ENCODE data around the gene EPHA4.
A peak's percentile ranks its signal among the peaks of the same experiment; 100 is the strongest.

EPHA4 gene

DNA sequence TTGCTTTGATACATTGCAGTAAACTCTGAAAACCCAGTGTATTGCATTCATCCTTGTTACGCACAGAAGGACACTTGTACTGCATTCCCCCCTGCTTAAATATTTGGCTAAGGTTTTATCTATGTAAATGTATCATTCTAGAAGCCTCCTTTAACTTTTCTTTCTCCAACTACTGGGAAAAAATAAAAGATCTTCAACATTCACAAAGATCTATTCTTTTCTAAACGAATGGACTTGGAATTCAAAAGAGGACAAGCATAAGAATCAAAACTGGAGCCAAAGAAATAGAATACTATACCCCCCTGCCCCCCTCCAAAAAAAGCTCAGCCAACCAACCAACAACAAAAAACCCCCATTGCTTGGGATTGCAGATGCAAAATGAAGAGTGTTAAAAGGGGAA, 136.9 kb downstream of the EPHA4 start:
- TF ChIP-seq, protein P1, sequence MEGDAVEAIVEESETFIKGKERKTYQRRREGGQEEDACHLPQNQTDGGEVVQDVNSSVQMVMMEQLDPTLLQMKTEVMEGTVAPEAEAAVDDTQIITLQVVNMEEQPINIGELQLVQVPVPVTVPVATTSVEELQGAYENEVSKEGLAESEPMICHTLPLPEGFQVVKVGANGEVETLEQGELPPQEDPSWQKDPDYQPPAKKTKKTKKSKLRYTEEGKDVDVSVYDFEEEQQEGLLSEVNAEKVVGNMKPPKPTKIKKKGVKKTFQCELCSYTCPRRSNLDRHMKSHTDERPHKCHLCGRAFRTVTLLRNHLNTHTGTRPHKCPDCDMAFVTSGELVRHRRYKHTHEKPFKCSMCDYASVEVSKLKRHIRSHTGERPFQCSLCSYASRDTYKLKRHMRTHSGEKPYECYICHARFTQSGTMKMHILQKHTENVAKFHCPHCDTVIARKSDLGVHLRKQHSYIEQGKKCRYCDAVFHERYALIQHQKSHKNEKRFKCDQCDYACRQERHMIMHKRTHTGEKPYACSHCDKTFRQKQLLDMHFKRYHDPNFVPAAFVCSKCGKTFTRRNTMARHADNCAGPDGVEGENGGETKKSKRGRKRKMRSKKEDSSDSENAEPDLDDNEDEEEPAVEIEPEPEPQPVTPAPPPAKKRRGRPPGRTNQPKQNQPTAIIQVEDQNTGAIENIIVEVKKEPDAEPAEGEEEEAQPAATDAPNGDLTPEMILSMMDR (IDR thresholded peaks at IDR 0.05; ENCODE audit: low read depth, low read length) = no peak
- DNase-seq (ENCODE audit: low read depth in 2 of 2) = no peak

DNA sequence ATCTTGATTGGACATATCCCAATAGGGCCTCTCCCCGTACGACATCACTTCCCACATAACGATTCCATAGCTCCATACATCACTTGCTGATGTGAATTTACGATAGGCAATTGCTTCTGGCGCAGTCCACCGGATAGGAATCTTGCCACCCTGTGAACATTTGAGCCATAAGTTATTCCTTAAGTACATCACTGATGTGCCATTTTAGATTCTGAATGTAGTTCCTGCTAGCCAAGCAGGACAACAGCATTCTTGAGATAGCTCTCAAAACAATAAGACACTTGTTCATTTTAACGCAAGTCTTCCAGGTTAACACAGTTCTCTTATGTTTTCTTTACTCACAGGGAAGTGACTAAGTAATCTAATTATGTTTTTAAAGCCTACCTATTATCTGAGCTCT, 138.0 kb downstream of the EPHA4 start:
- H3K4me3 ChIP-seq (replicated peaks in 1 of 2; ENCODE audit: low read depth in 2 of 2, low read length in 2 of 2) = no peak overlapping the region
- TF ChIP-seq, protein P1 (IDR thresholded peaks at IDR 0.05; ENCODE audit: low read depth, low read length) = no peak
- DNase-seq (ENCODE audit: low read depth in 2 of 2) = no peak

More for the DNA sequence above, 136.9 kb downstream of the EPHA4 start:
- no peak overlapping the region for H3K4me3 ChIP-seq (replicated peaks in 1 of 2; ENCODE audit: low read depth in 2 of 2, low read length in 2 of 2)

DNA sequence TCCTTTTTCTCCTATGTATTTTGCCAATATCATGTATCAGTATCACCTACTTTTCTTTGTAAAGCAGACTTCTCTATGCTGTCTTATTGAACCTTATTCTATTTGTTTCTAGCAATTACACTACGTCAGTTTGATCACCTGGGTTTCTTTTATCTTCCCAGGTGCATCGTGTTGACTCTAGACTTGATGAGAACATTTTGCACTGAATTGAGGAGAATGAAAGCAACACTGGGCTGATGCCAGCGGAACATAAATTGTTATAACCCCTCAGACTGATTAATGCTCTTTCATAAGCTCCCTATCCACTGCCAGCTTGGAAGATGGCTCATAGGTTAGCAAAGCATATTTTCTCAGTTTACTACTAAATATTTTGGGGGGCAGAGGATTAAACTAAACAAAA, 140.6 kb downstream of the EPHA4 start:
- no peak overlapping the region for H3K4me3 ChIP-seq (replicated peaks in 1 of 2; ENCODE audit: low read depth in 2 of 2, low read length in 2 of 2)
- TF ChIP-seq, protein P1 (IDR thresholded peaks at IDR 0.05; ENCODE audit: low read depth, low read length) = no peak
- no peak for DNase-seq (ENCODE audit: low read depth in 2 of 2)

DNA sequence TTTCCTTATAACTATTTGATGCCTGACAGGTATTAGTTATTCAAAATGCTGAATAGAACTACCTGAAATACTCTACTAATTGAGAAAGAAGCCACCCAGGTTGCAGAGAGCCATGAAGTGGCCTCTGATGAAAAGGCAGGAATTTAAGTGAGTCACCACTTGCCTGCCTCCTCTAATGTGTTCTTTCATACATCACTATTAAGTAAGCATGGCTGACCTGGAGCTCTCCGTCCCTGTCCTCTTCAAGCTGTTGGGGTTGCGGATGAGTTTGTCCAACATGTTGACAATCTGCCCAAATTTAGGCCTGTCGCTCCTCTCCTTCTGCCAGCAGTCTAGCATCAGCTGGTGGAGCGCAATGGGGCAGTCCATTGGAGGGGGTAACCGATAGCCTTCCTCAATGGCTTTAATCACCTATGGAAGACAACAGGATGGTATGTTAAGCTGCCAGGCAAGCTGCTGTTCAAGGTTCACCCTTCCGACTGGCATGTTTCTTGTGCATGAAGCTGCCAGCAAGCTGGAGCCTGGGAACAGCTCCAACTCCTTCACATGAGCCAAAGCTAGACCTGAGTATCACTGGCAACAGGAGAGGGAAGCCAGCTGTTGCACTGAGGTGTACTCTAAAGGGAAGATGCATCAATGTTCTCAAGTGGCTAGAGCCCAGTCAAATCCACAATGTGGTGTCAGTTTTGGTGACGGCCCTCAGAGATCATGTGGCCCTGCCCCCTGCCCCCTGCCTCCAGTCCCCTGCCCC, 142.2 kb downstream of the EPHA4 start:
- TF ChIP-seq, protein P1 (IDR thresholded peaks at IDR 0.05; ENCODE audit: low read depth, low read length) = no peak
- no peak overlapping the region for H3K4me3 ChIP-seq (replicated peaks in 1 of 2; ENCODE audit: low read depth in 2 of 2, low read length in 2 of 2)
- DNase-seq (ENCODE audit: low read depth in 2 of 2) = peak in 1 of 2 donors; percentile 29

DNA sequence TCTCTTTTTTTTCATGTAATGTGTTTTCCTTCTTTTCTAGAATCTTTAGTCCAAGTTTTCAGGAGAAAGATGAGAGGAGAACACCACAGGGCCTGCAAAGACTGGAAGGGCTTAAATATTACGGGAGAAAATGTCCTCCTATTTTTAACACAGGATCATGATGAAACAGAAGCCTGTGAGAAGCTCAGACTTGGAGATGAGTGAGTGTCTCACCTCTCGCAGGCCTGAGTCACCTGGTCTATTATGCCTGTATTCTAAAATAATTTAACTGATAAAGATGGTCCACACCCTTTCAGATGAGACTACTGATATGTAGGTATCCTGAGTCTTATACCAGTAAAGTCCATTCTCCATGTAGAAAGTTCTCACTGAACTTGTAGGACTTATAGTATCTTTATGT, 143.2 kb downstream of the EPHA4 start:
- TF ChIP-seq, protein P1 (IDR thresholded peaks at IDR 0.05; ENCODE audit: low read depth, low read length) = no peak
- no peak for DNase-seq (ENCODE audit: low read depth in 2 of 2)
- H3K4me3 ChIP-seq (replicated peaks in 1 of 2; ENCODE audit: low read depth in 2 of 2, low read length in 2 of 2) = no peak overlapping the region

DNA sequence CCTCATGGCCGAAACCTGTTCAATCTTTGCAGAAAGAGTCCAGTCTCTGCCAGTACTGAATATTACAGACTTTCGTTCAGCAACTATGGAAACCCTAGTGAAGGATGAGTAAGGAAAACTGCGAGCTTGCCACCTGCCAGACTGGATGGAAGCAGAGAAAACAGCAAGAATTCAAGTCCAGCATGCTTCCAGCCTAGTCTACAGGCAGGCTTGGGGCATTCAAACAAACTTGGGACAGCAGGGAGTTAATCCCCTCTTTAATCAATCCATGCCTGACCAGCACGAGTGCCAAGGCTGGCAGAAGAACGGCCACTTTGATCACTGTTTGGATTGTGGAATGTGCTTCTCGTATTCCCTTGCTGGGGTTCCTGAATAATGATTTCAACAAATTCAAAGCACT, 145.2 kb downstream of the EPHA4 start:
- TF ChIP-seq, protein P1 (IDR thresholded peaks at IDR 0.05; ENCODE audit: low read depth, low read length) = no peak
- H3K4me3 ChIP-seq (replicated peaks in 1 of 2; ENCODE audit: low read depth in 2 of 2, low read length in 2 of 2) = no peak overlapping the region
- no peak for DNase-seq (ENCODE audit: low read depth in 2 of 2)

DNA sequence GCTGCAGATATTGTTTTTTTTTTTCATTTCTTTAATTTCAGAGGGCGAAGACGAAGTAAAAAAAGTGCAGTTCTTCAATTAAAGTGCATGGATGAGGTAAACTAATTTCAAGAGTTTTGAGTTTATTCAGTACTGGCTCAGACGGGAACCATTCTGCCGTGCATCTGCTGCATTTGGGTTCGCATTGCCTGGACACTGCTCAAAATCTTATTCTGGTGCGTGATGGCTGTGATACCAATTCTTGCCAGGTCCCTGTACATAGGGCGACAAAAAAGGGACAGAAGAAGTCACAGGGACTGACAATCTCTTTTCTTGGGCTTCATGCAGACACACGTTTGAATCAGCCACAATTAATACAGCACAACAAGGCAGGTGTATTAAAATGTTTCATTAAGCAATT, 146.2 kb downstream of the EPHA4 start:
- H3K4me3 ChIP-seq (replicated peaks in 1 of 2; ENCODE audit: low read depth in 2 of 2, low read length in 2 of 2) = no peak overlapping the region
- TF ChIP-seq, protein P1 (IDR thresholded peaks at IDR 0.05; ENCODE audit: low read depth, low read length) = no peak
- DNase-seq (ENCODE audit: low read depth in 2 of 2) = no peak

Data from cardiac fibroblast (primary cell).